Neural progenitor cell (in vitro differentiated cells): ENCODE measurements around the gene ACD. TPM values are rescaled to one million over a fixed set of nuclear protein-coding genes. Genes with fewer than 3 reads are reported as not detected.

Experiments used
- DNase-seq: peaks from one replicate; pipeline ENCODE4 v3.0.0-alpha.2; 2016; ENCODE audit warnings: low spot score
- H2AFZ ChIP-seq: fragments of 200-600 bp; sonication (generic); replicated peaks from 2 replicates; pipeline ENCODE4 v1.6.1; 2016; ENCODE audit warnings: antibody characterized with exemption
- H3F3A ChIP-seq: fragments of 200-600 bp; sonication (generic); 2 replicates; pipeline ENCODE4 v1.6.1; 2016; ENCODE audit warnings: antibody characterized with exemption, low read depth
- H3K27ac ChIP-seq: fragments of 200-600 bp; sonication (generic); 2 replicates; pipeline ENCODE4 v1.5.1; 2016; ENCODE audit warnings: mild to moderate bottlenecking
- H3K27me3 ChIP-seq: fragments of 200-600 bp; sonication (generic); 2 replicates; pipeline ENCODE4 v1.6.1; 2016; ENCODE audit warnings: mild to moderate bottlenecking, moderate library complexity
- H3K36me3 ChIP-seq: fragments of 200-600 bp; sonication (generic); 2 replicates; pipeline ENCODE4 v1.5.1; 2016
- H3K4me1 ChIP-seq: fragments of 200-600 bp; sonication (generic); 2 replicates; pipeline ENCODE4 v1.6.1; 2016; ENCODE audit warnings: mixed run types
- H3K4me2 ChIP-seq: fragments of 200-600 bp; sonication (generic); 2 replicates; pipeline ENCODE4 v1.6.1; 2016
- H3K4me3 ChIP-seq: fragments of 200-600 bp; sonication (generic); 2 replicates; pipeline ENCODE4 v1.5.1; 2016
- H3K79me2 ChIP-seq: fragments of 200-600 bp; sonication (generic); 2 replicates; pipeline ENCODE4 v1.6.1; 2016; ENCODE audit warnings: low read depth
- H3K9ac ChIP-seq: fragments of 200-600 bp; sonication (generic); 2 replicates; pipeline ENCODE4 v1.6.1; 2016
- H3K9me3 ChIP-seq: fragments of 200-600 bp; sonication (generic); 2 replicates; pipeline ENCODE4 v1.5.1; 2016; ENCODE audit warnings: low read depth
- H4K20me1 ChIP-seq: fragments of 200-600 bp; sonication (generic); 2 replicates; pipeline ENCODE4 v1.6.1; 2016; ENCODE audit warnings: low read depth
- H3K27ac Mint-ChIP-seq: 3 replicates; pipeline ENCODE4 v1.8.0; 2021; ENCODE audit warnings: mixed read lengths
- H3K27me3 Mint-ChIP-seq: 2 replicates; pipeline ENCODE4 v1.8.0; 2022; ENCODE audit warnings: low read depth, mild to moderate bottlenecking, inconsistent platforms, moderate library complexity, mixed read lengths; ENCODE audit not compliant: insufficient read depth
- H3K36me3 Mint-ChIP-seq: 3 replicates; pipeline ENCODE4 v1.8.0; 2021; ENCODE audit warnings: mixed read lengths
- H3K4me1 Mint-ChIP-seq: 3 replicates; pipeline ENCODE4 v1.8.0; 2021; ENCODE audit warnings: mixed read lengths
- H3K4me3 Mint-ChIP-seq: 3 replicates; pipeline ENCODE4 v1.8.0; 2021; ENCODE audit warnings: mild to moderate bottlenecking, moderate library complexity, mixed read lengths
- H3K9me3 Mint-ChIP-seq: 3 replicates; pipeline ENCODE4 v1.8.0; 2020; ENCODE audit warnings: mixed read lengths
- CTCF ChIP-seq: fragments of 200-600 bp; sonication (generic); IDR thresholded peaks from 2 replicates; pipeline ENCODE4 v1.5.1; 2017; ENCODE audit warnings: antibody characterized with exemption, mild to moderate bottlenecking
- EZH2 ChIP-seq: fragments of 200-600 bp; sonication (generic); IDR thresholded peaks from 2 replicates; pipeline ENCODE4 v1.6.1; 2017; ENCODE audit warnings: antibody characterized with exemption, mild to moderate bottlenecking, moderate library complexity
- EZH2phosphoT487 ChIP-seq: fragments of 200-600 bp; sonication (generic); IDR thresholded peaks from 2 replicates; pipeline ENCODE4 v1.6.1; 2017; ENCODE audit warnings: antibody characterized with exemption
- total RNA-seq: library from RNA; depleted of rRNA; stranded (reverse); fragments of >200 nt; gene quantifications from 2 replicates; pipeline ENCODE4 v1.2.3, GENCODE V29; 2015; ENCODE audit warnings: low replicate concordance

The ACD gene
- total RNA-seq, 1 donor from 2014 or later = 11.5 TPM

GRCh38 chr16:67674851-67675578, 15.0 kb upstream of the ACD start:
- TF ChIP-seq CTCF = no peak
- no peak for TF ChIP-seq EZH2
- no peak for TF ChIP-seq EZH2phosphoT487
- peaks cover 12% of the 10 kb centered on the region for H3K4me1 Mint-ChIP-seq
- no peaks in the 10 kb centered on the region for H3K9me3 ChIP-seq
- H3K4me3 ChIP-seq = no peak overlapping the region
- H4K20me1 ChIP-seq = no peaks in the 10 kb centered on the region
- H2AFZ ChIP-seq = no peak overlapping the region
- H3K27ac ChIP-seq = no peak overlapping the region
- H3K4me2 ChIP-seq = no peak overlapping the region
- no peak overlapping the region for H3K4me3 Mint-ChIP-seq
- H3K27ac Mint-ChIP-seq = no peak overlapping the region
- H3K4me1 ChIP-seq = no peaks in the 10 kb centered on the region
- DNase-seq = no peak
- no peak overlapping the region for H3K9ac ChIP-seq
- no peaks in the 10 kb centered on the region for H3F3A ChIP-seq
- peaks cover 6% of the 10 kb centered on the region for H3K36me3 Mint-ChIP-seq
- H3K9me3 Mint-ChIP-seq = no peaks in the 10 kb centered on the region
- H3K79me2 ChIP-seq = no peaks in the 10 kb centered on the region
- H3K27me3 Mint-ChIP-seq = peaks cover 4% of the 10 kb centered on the region
- no peaks in the 10 kb centered on the region for H3K27me3 ChIP-seq
- H3K36me3 ChIP-seq = no peaks in the 10 kb centered on the region

GRCh38 chr16:67673712-67674580, 13.9 kb upstream of the ACD start:
- no peaks in the 10 kb centered on the region for H3K9me3 Mint-ChIP-seq
- H3K4me3 ChIP-seq = no peak overlapping the region
- peaks cover 7% of the 10 kb centered on the region for H3K27me3 Mint-ChIP-seq
- no peak overlapping the region for H3K9ac ChIP-seq
- peaks cover 6% of the 10 kb centered on the region for H3K36me3 Mint-ChIP-seq
- H3F3A ChIP-seq = no peaks in the 10 kb centered on the region
- H3K4me1 ChIP-seq = no peaks in the 10 kb centered on the region
- H3K27ac Mint-ChIP-seq = peak overlapping the region; percentile 42
- no peak for DNase-seq
- H2AFZ ChIP-seq = no peak overlapping the region
- no peaks in the 10 kb centered on the region for H3K27me3 ChIP-seq
- H3K4me2 ChIP-seq = no peak overlapping the region
- no peaks in the 10 kb centered on the region for H3K9me3 ChIP-seq
- peaks cover 12% of the 10 kb centered on the region for H3K4me1 Mint-ChIP-seq
- H3K36me3 ChIP-seq = no peaks in the 10 kb centered on the region
- TF ChIP-seq EZH2phosphoT487 (no peak), CTCF (no peak), EZH2 (no peak)
- no peak overlapping the region for H3K27ac ChIP-seq
- no peaks in the 10 kb centered on the region for H4K20me1 ChIP-seq
- peak overlapping the region; percentile 59 for H3K4me3 Mint-ChIP-seq
- no peaks in the 10 kb centered on the region for H3K79me2 ChIP-seq

- Histone ChIP-seq H3K4me1 (no peaks in the 10 kb centered on the region), H3K4me3 (no peak overlapping the region), H3K9ac (no peak overlapping the region), H3K27me3 (no peaks in the 10 kb centered on the region), H2AFZ (no peak overlapping the region), H4K20me1 (peaks cover 5% of the 10 kb centered on the region), H3K9me3 (no peaks in the 10 kb centered on the region), H3K27ac (no peak overlapping the region), H3K36me3 (no peaks in the 10 kb centered on the region), H3K4me2 (no peak overlapping the region), H3K79me2 (no peaks in the 10 kb centered on the region), H3F3A (peaks cover 8% of the 10 kb centered on the region)
- peak overlapping the region; percentile 20 for H3K4me3 Mint-ChIP-seq
- no peaks in the 10 kb centered on the region for H3K9me3 Mint-ChIP-seq
- H3K27me3 Mint-ChIP-seq = peaks cover 4% of the 10 kb centered on the region
- H3K36me3 Mint-ChIP-seq = peaks cover 6% of the 10 kb centered on the region
- no peak overlapping the region for H3K27ac Mint-ChIP-seq
- peak; percentile 80 for DNase-seq
- peaks cover 17% of the 10 kb centered on the region for H3K4me1 Mint-ChIP-seq
- TF ChIP-seq EZH2phosphoT487 (no peak), CTCF (peak; percentile 77)
Measured at GRCh38 chr16:67672739-67673662, 12.9 kb upstream of the ACD start.
